Naive thymus-derived CD4-positive, alpha-beta T cell (primary cell): ENCODE measurements around the gene CRISP3. TPM values are rescaled to one million over a fixed set of nuclear protein-coding genes. Genes with fewer than 3 reads are reported as not detected.

Experiments
- ATAC-seq: fragments of 150-1000 bp; cut with Tn5 transposase; 2 replicates; pipeline ENCODE4 v1.10.0; 2021; ENCODE audit warnings: mild to moderate bottlenecking, moderate library complexity
- CTCF ChIA-PET: fragments of 350-600 bp; sonication (Branson Sonifier 250); formaldehyde crosslinking; loops from one replicate; lab custom pipeline; 2021; ENCODE audit warnings: antibody characterized with exemption; lab: Charles Lee
- POLR2A ChIA-PET: fragments of 350-600 bp; sonication (Branson Sonifier 250); formaldehyde crosslinking; loops from one replicate; lab custom pipeline; 2021; ENCODE audit warnings: antibody characterized with exemption, inconsistent platforms; lab: Charles Lee
- DNase-seq, 9 donors: peaks; one replicate each; pipeline versions ENCODE4 v3.0.0 to v3.0.0-alpha.2; 2020 to 2022; ENCODE audit warnings: mixed read lengths in 1 of 9
- H3K27ac ChIP-seq: one replicate; pipeline ENCODE4 v1.7.0; 2013; ENCODE audit warnings: mild to moderate bottlenecking, low read depth, low read length, moderate library complexity
- H3K27me3 ChIP-seq, 2 donors: one replicate each; pipeline ENCODE4 v1.7.0; 2013; ENCODE audit warnings: low read length in 2 of 2, mild to moderate bottlenecking in 2 of 2, moderate library complexity in 2 of 2; ENCODE audit not compliant: control insufficient read depth in 2 of 2, insufficient read depth in 2 of 2
- H3K36me3 ChIP-seq, 3 experiments: 1 replicate in 2 of 3; 2 replicates in 1 of 3; pipeline ENCODE4 v1.7.0; 2013; ENCODE audit warnings: low read length in 3 of 3, mild to moderate bottlenecking in 3 of 3, moderate library complexity in 1 of 3; ENCODE audit not compliant: insufficient read depth in 3 of 3, control insufficient read depth in 2 of 3
- H3K4me1 ChIP-seq, 2 donors: one replicate each; pipeline ENCODE4 v1.7.0; 2013; ENCODE audit warnings: low read length in 2 of 2, mild to moderate bottlenecking in 2 of 2, moderate library complexity in 1 of 2; ENCODE audit not compliant: control insufficient read depth in 2 of 2, insufficient read depth in 2 of 2
- H3K4me3 ChIP-seq: 2 replicates; pipeline ENCODE4 v1.7.0; 2013; ENCODE audit warnings: mild to moderate bottlenecking, low read length
- H3K9me3 ChIP-seq, 3 experiments: 1 replicate in 2 of 3; 2 replicates in 1 of 3; pipeline ENCODE4 v1.7.0; 2013; ENCODE audit warnings: low read length in 3 of 3; ENCODE audit not compliant: control insufficient read depth in 2 of 3
- H3K27ac Mint-ChIP-seq, 9 donors: one replicate each; pipeline ENCODE4 v1.8.0; 2020 to 2022; ENCODE audit warnings: mixed read lengths in 9 of 9, mild to moderate bottlenecking in 8 of 9, moderate library complexity in 5 of 9, inconsistent platforms in 2 of 9
- H3K27me3 Mint-ChIP-seq, 5 donors: one replicate each; pipeline ENCODE4 v1.8.0; 2021 to 2022; ENCODE audit warnings: mixed read lengths in 5 of 5, mild to moderate bottlenecking in 1 of 5
- H3K36me3 Mint-ChIP-seq, 5 donors: one replicate each; pipeline ENCODE4 v1.8.0; 2020 to 2022; ENCODE audit warnings: mixed read lengths in 5 of 5, mild to moderate bottlenecking in 3 of 5, inconsistent platforms in 1 of 5
- H3K4me1 Mint-ChIP-seq, 7 donors: one replicate each; pipeline ENCODE4 v1.8.0; 2020 to 2022; ENCODE audit warnings: mixed read lengths in 7 of 7, mild to moderate bottlenecking in 3 of 7, inconsistent platforms in 1 of 7
- H3K4me3 Mint-ChIP-seq, 10 donors: one replicate each; pipeline ENCODE4 v1.8.0; 2020 to 2022; ENCODE audit warnings: mild to moderate bottlenecking in 10 of 10, mixed read lengths in 10 of 10, moderate library complexity in 6 of 10, inconsistent platforms in 2 of 10
- H3K9me3 Mint-ChIP-seq, 11 donors: one replicate each; pipeline ENCODE4 v1.8.0; 2020 to 2022; ENCODE audit warnings: mixed read lengths in 11 of 11, mild to moderate bottlenecking in 4 of 11, inconsistent platforms in 1 of 11, moderate library complexity in 1 of 11
- intact Hi-C, 2 donors: fragments of 100-400 bp; cut with micrococcal nuclease; formaldehyde crosslinking; loops; one replicate each; pipeline ENCODE4 v1.15.1; 2023
- polyA plus RNA-seq, 2 donors: library from polyadenylated mRNA; unstranded; fragments of 300-500 nt; fragmentation: Illumina TruSeq; gene quantifications; one replicate each; pipeline ENCODE4 v1.2.3, GENCODE V29; 2021
- total RNA-seq, 6 experiments: library from RNA in 5 of 6; stranded (reverse) in 5 of 6; gene quantifications; 1 replicate in 5 of 6; 2 replicates in 1 of 6; pipeline ENCODE4 v1.2.3 and lab custom pipeline; 2021 to 2026

Gene CRISP3
- total and polyA plus RNA-seq, 7 experiments from 2014 or later, result not detected

DNA sequence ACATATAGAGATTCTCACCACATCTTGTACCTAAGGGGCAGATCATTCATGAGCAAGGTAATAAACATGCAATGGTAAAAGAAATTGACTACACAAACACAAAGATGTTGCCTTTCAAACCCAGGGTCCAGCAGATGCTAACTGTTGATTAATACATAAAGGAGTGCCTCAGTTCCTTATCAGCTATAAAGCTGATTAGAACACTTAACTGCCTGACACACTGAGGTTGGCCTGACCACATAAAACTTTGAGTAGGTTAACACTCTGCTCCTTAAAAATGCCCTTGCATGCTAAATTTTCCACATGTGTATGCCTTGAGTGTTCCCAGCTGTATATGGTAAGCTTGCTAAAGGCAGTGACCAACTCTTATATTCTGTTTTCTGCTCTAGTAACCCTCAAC is 45.7 kb downstream of the CRISP3 start:
- POLR2A ChIA-PET, result no interaction called here
- Histone ChIP-seq H3K9me3 (peaks cover 0 to 7% (median 0%) of the 10 kb centered on the region in 3 experiments), H3K4me1 (no peaks in the 10 kb centered on the region), H3K4me3 (no peak overlapping the region), H3K36me3 (no peaks in the 10 kb centered on the region), H3K27ac (no peak overlapping the region), H3K27me3 (no peaks in the 10 kb centered on the region)
- Mint-ChIP-seq H3K27ac (no peak overlapping the region), H3K27me3 (no peaks in the 10 kb centered on the region), H3K4me1 (no peaks in the 10 kb centered on the region), H3K4me3 (no peak overlapping the region), H3K36me3 (no peaks in the 10 kb centered on the region), H3K9me3 (peaks cover 0 to 16% (median 9%) of the 10 kb centered on the region in 11 donors)
- intact Hi-C loops, result no loop called here
- CTCF ChIA-PET, result no interaction called here
- DNase-seq (no peak), ATAC-seq (no peak)

DNA sequence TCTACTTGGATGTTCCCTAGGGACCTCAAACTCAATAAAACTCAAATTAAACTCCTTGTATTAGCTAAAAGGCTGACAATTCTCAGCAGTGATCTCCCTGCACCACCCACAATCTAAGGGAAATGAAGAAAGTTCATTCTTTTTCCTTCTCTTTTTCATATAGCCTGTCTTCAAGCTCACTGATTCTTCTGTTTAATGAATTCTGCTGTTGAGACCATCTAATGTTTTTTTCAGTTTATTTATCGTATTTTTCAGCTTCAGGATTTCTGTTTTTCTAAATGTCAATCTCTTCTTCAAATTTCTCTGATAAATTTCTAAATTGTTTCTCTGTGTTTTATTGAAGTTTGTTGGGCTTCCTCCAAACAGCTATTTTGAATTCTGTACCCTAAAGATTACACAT is 50.7 kb downstream of the CRISP3 start:
- Mint-ChIP-seq H3K9me3 (peaks cover 0 to 30% (median 12%) of the 10 kb centered on the region in 11 donors), H3K4me1 (no peaks in the 10 kb centered on the region), H3K36me3 (no peaks in the 10 kb centered on the region), H3K27me3 (no peaks in the 10 kb centered on the region), H3K4me3 (no peak overlapping the region), H3K27ac (no peak overlapping the region)
- Histone ChIP-seq H3K9me3 (peaks cover 0 to 10% (median 0%) of the 10 kb centered on the region in 3 experiments), H3K27ac (no peak overlapping the region), H3K4me1 (no peaks in the 10 kb centered on the region), H3K36me3 (no peaks in the 10 kb centered on the region), H3K4me3 (no peak overlapping the region), H3K27me3 (peaks cover 0 to 3% of the 10 kb centered on the region in 2 donors)
- ATAC-seq (no peak), DNase-seq (no peak)
- intact Hi-C loops, result no loop called here
- ChIA-PET CTCF (no interaction called here), POLR2A (no interaction called here)

DNA sequence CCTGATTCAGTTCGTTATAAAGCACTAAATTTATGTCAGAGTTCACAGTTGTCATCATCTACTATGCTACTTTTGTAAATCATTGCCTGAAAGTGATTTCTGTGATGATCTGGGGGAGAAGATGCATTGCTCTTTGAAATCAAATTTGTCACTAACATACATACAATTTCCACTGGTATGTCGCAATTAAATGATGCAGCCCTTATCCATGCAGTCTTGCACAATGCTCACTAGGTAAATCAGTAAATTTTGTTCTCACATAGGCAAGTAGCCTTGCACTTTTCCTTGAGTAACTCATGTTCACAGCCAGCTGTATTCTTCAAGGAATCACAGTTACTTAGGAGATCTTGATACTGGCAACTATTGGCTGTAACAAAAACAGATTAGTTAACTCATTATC is 51.7 kb downstream of the CRISP3 start:
- ATAC-seq (no peak), DNase-seq (no peak)
- Mint-ChIP-seq H3K27me3 (no peaks in the 10 kb centered on the region), H3K36me3 (no peaks in the 10 kb centered on the region), H3K9me3 (peaks cover 0 to 30% (median 12%) of the 10 kb centered on the region in 11 donors), H3K4me3 (no peak overlapping the region), H3K27ac (no peak overlapping the region), H3K4me1 (no peaks in the 10 kb centered on the region)
- no peak overlapping the region for H3K27ac ChIP-seq
- H3K36me3 ChIP-seq, result no peaks in the 10 kb centered on the region
- peaks cover 0 to 3% of the 10 kb centered on the region in 2 donors for H3K27me3 ChIP-seq
- ChIA-PET POLR2A (no interaction called here), CTCF (no interaction called here)
- H3K9me3 ChIP-seq, result peaks cover 0 to 10% (median 0%) of the 10 kb centered on the region in 3 experiments
- intact Hi-C loops, result no loop called here
- no peaks in the 10 kb centered on the region for H3K4me1 ChIP-seq
- H3K4me3 ChIP-seq, result no peak overlapping the region

Other genes starting within 250 kb of the CRISP3 start
- not detected for gene GLYATL3, start 244.5 kb downstream of the CRISP3 start, total RNA-seq
- not detected for gene GLYATL3, start 244.5 kb downstream of the CRISP3 start, polyA plus RNA-seq
- gene C6orf141, start 193.7 kb downstream of the CRISP3 start, total RNA-seq, result under 1 TPM in 1 of 5 experiments, not detected in 4; 0.29 TPM
- gene C6orf141, start 193.7 kb downstream of the CRISP3 start, polyA plus RNA-seq, result not detected
- gene RHAG, start 107.5 kb downstream of the CRISP3 start, total RNA-seq, result not detected
- not detected for gene RHAG, start 107.5 kb downstream of the CRISP3 start, polyA plus RNA-seq
- gene CRISP2, start 30.8 kb downstream of the CRISP3 start, total RNA-seq, result not detected
- not detected for gene CRISP2, start 30.8 kb downstream of the CRISP3 start, polyA plus RNA-seq
- gene PGK2, start 42.9 kb upstream of the CRISP3 start, total RNA-seq, result not detected
- not detected for gene PGK2, start 42.9 kb upstream of the CRISP3 start, polyA plus RNA-seq
- not detected for gene CRISP1, start 122.1 kb upstream of the CRISP3 start, total RNA-seq
- not detected for gene CRISP1, start 122.1 kb upstream of the CRISP3 start, polyA plus RNA-seq
- gene DEFB114, start 219.8 kb upstream of the CRISP3 start, total RNA-seq, result not detected
- gene DEFB114, start 219.8 kb upstream of the CRISP3 start, polyA plus RNA-seq, result not detected
- gene DEFB113, start 225.2 kb upstream of the CRISP3 start, total RNA-seq, result not detected
- not detected for gene DEFB113, start 225.2 kb upstream of the CRISP3 start, polyA plus RNA-seq